H1 (cell line): Measurements from ENCODE around the gene ZNF260. TPM values are rescaled to one million over a fixed set of nuclear protein-coding genes. Genes with fewer than 3 reads are reported as not detected.

ENCODE experiments used
- CTCF ChIA-PET: fragments of 300-600 bp; sonication (Branson Sonifier 250); formaldehyde crosslinking; loops from one replicate; lab custom pipeline; 2021; ENCODE audit not compliant: partially characterized antibody; lab: Charles Lee
- POLR2A ChIA-PET: fragments of 300-600 bp; sonication (Branson Sonifier 250); formaldehyde crosslinking; loops from one replicate; lab custom pipeline; 2021; ENCODE audit warnings: inconsistent platforms; ENCODE audit not compliant: partially characterized antibody; lab: Charles Lee
- DNase-seq, 2 experiments: peaks; one replicate each; pipeline versions ENCODE4 v3.0.0 to v3.0.0-alpha.2; 2010 to 2022; ENCODE audit warnings: low spot score in 2 of 2, low read depth in 1 of 2, mixed read lengths in 1 of 2
- FAIRE-seq: peaks from 2 replicates; lab custom pipeline; 2011; peaks lifted over from hg19 to GRCh38; lab: Jason Lieb, UNC
- H2AFZ ChIP-seq: 2 replicates; pipeline ENCODE4 v1.8.1; 2012; ENCODE audit warnings: low read length, inconsistent platforms
- H2AK5ac ChIP-seq: 2 replicates; pipeline ENCODE4 v1.6.1; 2013; ENCODE audit warnings: low read depth, low read length
- H2BK120ac ChIP-seq: replicated peaks from 2 replicates; pipeline ENCODE3; 2013; ENCODE audit warnings: low read depth, low read length, inconsistent platforms
- H2BK12ac ChIP-seq: 2 replicates; pipeline ENCODE4 v1.6.1; 2013; ENCODE audit warnings: low read depth, low read length
- H2BK15ac ChIP-seq: 2 replicates; pipeline ENCODE4 v1.6.1; 2013; ENCODE audit warnings: low read length
- H2BK20ac ChIP-seq: 2 replicates; pipeline ENCODE4 v1.6.1; 2013; ENCODE audit warnings: low read length
- H2BK5ac ChIP-seq: 2 replicates; pipeline ENCODE4 v1.6.1; 2013; ENCODE audit warnings: low read depth, low read length
- H3K14ac ChIP-seq: 2 replicates; pipeline ENCODE4 v1.6.1; 2013; ENCODE audit warnings: inconsistent platforms; ENCODE audit not compliant: insufficient read length
- H3K18ac ChIP-seq: 2 replicates; pipeline ENCODE4 v1.6.1; 2013; ENCODE audit warnings: low read length; ENCODE audit errors: extremely low read depth
- H3K23ac ChIP-seq: 2 replicates; pipeline ENCODE4 v1.6.1; 2013; ENCODE audit warnings: inconsistent platforms; ENCODE audit not compliant: insufficient read length
- H3K23me2 ChIP-seq: 2 replicates; pipeline ENCODE4 v1.6.1; 2013; ENCODE audit warnings: low read depth, low read length
- H3K27ac ChIP-seq: 2 replicates; pipeline ENCODE4 v1.6.1; 2011; ENCODE audit warnings: low read depth, low read length, inconsistent platforms
- H3K27me3 ChIP-seq, 4 experiments: replicated peaks in 1 of 4; 1 replicate in 1 of 4; 2 replicates in 3 of 4; pipeline versions ENCODE4 v1.6.1 to v1.8.1; 2011 to 2013; ENCODE audit warnings: low read length in 3 of 4, mild to moderate bottlenecking in 3 of 4, inconsistent platforms in 2 of 4, mixed read lengths in 2 of 4, moderate library complexity in 1 of 4; ENCODE audit not compliant: control insufficient read depth in 3 of 4, insufficient read depth in 3 of 4; ENCODE audit errors: extremely low read depth in 1 of 4
- H3K36me3 ChIP-seq, 4 experiments: 2 replicates each; pipeline versions ENCODE4 v1.6.1 to v1.8.1; 2011 to 2013; ENCODE audit warnings: mild to moderate bottlenecking in 4 of 4, low read length in 3 of 4, moderate library complexity in 2 of 4, control low read depth in 1 of 4, inconsistent platforms in 1 of 4; ENCODE audit not compliant: insufficient read depth in 4 of 4, control insufficient read depth in 2 of 4
- H3K4ac ChIP-seq: replicated peaks from 2 replicates; pipeline ENCODE3; 2013; ENCODE audit warnings: low read length, low read depth, mixed read lengths, inconsistent platforms; ENCODE audit not compliant: insufficient read length
- H3K4me1 ChIP-seq, 4 experiments: replicated peaks in 1 of 4; 1 replicate in 1 of 4; 2 replicates in 3 of 4; pipeline versions ENCODE4 v1.6.1 to v1.8.1; 2011 to 2013; ENCODE audit warnings: low read length in 3 of 4, inconsistent platforms in 2 of 4, mixed read lengths in 1 of 4; ENCODE audit not compliant: insufficient read depth in 4 of 4, control insufficient read depth in 3 of 4
- H3K4me2 ChIP-seq, 2 experiments: 2 replicates each; pipeline versions ENCODE4 v1.6.1 to v1.8.1; 2011 to 2013; ENCODE audit warnings: low read depth in 2 of 2, low read length in 2 of 2, control low read depth in 1 of 2, inconsistent platforms in 1 of 2, mild to moderate bottlenecking in 1 of 2; ENCODE audit not compliant: insufficient read depth in 1 of 2
- H3K4me3 ChIP-seq, 4 experiments: fragments of 200-600, 300-600 bp in 1 of 4; sonication (generic), shearing (Covaris generic), sonication (Bioruptor Twin) in 1 of 4; 2 replicates each; pipeline versions ENCODE4 v1.5.1 to v1.8.1; 2011 to 2016; ENCODE audit warnings: low read length in 4 of 4, low read depth in 3 of 4, control low read depth in 2 of 4, inconsistent platforms in 2 of 4, mild to moderate bottlenecking in 2 of 4, mixed read lengths in 1 of 4, moderate library complexity in 1 of 4; ENCODE audit not compliant: insufficient read depth in 2 of 4; ENCODE audit errors: extremely low read depth in 1 of 4
- H3K56ac ChIP-seq: replicated peaks from 2 replicates; pipeline ENCODE3; 2013; ENCODE audit warnings: low read depth, mild to moderate bottlenecking, mixed read lengths, low read length, inconsistent platforms; ENCODE audit not compliant: insufficient read length
- H3K79me1 ChIP-seq: 2 replicates; pipeline ENCODE4 v1.6.1; 2013; ENCODE audit warnings: low read depth, low read length, control low read depth
- H3K79me2 ChIP-seq, 2 experiments: 2 replicates each; pipeline versions ENCODE4 v1.6.1 to v1.8.1; 2012 to 2013; ENCODE audit warnings: low read length in 2 of 2, mild to moderate bottlenecking in 2 of 2, inconsistent platforms in 1 of 2; ENCODE audit not compliant: insufficient read depth in 2 of 2, control insufficient read depth in 1 of 2
- H3K9ac ChIP-seq, 4 experiments: replicated peaks in 1 of 4; 1 replicate in 1 of 4; 2 replicates in 3 of 4; pipeline versions ENCODE4 v1.6.1 to v1.8.1; 2011 to 2013; ENCODE audit warnings: low read depth in 3 of 4, low read length in 3 of 4, control low read depth in 2 of 4, mild to moderate bottlenecking in 2 of 4, moderate library complexity in 2 of 4, inconsistent platforms in 1 of 4; ENCODE audit errors: extremely low read depth in 1 of 4
- H3K9me3 ChIP-seq, 2 experiments: 2 replicates each; pipeline versions ENCODE4 v1.6.1 to v1.8.1; 2012 to 2013; ENCODE audit warnings: mild to moderate bottlenecking in 2 of 2, moderate library complexity in 2 of 2, control low read depth in 1 of 2, inconsistent platforms in 1 of 2, low read depth in 1 of 2, low read length in 1 of 2, mixed read lengths in 1 of 2; ENCODE audit not compliant: insufficient read depth in 2 of 2
- H4K20me1 ChIP-seq, 2 experiments: replicated peaks in 1 of 2; 2 replicates each; pipeline versions ENCODE3 to v1.8.1; 2011 to 2013; ENCODE audit warnings: inconsistent platforms in 2 of 2, low read length in 2 of 2, mild to moderate bottlenecking in 1 of 2; ENCODE audit not compliant: insufficient read depth in 2 of 2, control insufficient read depth in 1 of 2
- H4K5ac ChIP-seq: 2 replicates; pipeline ENCODE4 v1.6.1; 2013; ENCODE audit warnings: low read length, low read depth, mixed read lengths, inconsistent platforms; ENCODE audit not compliant: insufficient read length
- H4K8ac ChIP-seq: 2 replicates; pipeline ENCODE4 v1.8.0; 2013; ENCODE audit warnings: mild to moderate bottlenecking, moderate library complexity, low read length, inconsistent platforms; ENCODE audit not compliant: insufficient read depth; ENCODE audit errors: extremely low read depth
- H4K91ac ChIP-seq: replicated peaks from 2 replicates; pipeline ENCODE3; 2013; ENCODE audit warnings: low read length, mixed read lengths, inconsistent platforms; ENCODE audit not compliant: insufficient read length
- BACH1 ChIP-seq: IDR thresholded peaks from 2 replicates; pipeline ENCODE4 v1.6.1; 2012; ENCODE audit warnings: low read length, improper control_type of control experiment
- CBX8 ChIP-seq: fragments of 300-800, 300-1000 bp; sonication (generic); IDR thresholded peaks from 2 replicates; pipeline ENCODE4 v1.7.1; 2016; ENCODE audit warnings: low read depth, low read length, borderline replicate concordance
- CHD1 ChIP-seq: IDR thresholded peaks from 2 replicates; pipeline ENCODE4 v1.6.1; 2012; ENCODE audit warnings: low read depth, low read length, improper control_type of control experiment
- CTBP2 ChIP-seq: IDR thresholded peaks from 2 replicates; pipeline ENCODE4 v1.7.0; 2011; ENCODE audit warnings: borderline replicate concordance, mild to moderate bottlenecking, moderate library complexity, mixed read lengths, low read length; ENCODE audit not compliant: insufficient read depth, insufficient read length
- EZH2 ChIP-seq: fragments of 200-600 bp; sonication (generic); IDR thresholded peaks from 2 replicates; pipeline ENCODE4 v1.7.1; 2012; ENCODE audit warnings: low read depth, mild to moderate bottlenecking, moderate library complexity, low read length, inconsistent platforms; ENCODE audit not compliant: severe bottlenecking
- GABPA ChIP-seq: IDR thresholded peaks from 2 replicates; pipeline ENCODE4 v1.6.1; 2011; ENCODE audit warnings: mild to moderate bottlenecking, low read length, moderate library complexity, borderline replicate concordance; ENCODE audit not compliant: insufficient read depth
- HDAC6 ChIP-seq: IDR thresholded peaks from one replicate; pipeline ENCODE4 v1.7.1; 2012; ENCODE audit warnings: low read depth, mild to moderate bottlenecking, inconsistent platforms, low read length, moderate library complexity
- JUN ChIP-seq: IDR thresholded peaks from 2 replicates; pipeline ENCODE4 v1.6.1; 2011; ENCODE audit warnings: low read depth, mild to moderate bottlenecking, improper control_type of control experiment, low read length
- JUND ChIP-seq: IDR thresholded peaks from 2 replicates; pipeline ENCODE4 v1.6.1; 2011; ENCODE audit warnings: mild to moderate bottlenecking, improper control_type of control experiment, low read length
- KDM1A ChIP-seq: fragments of 200-600, 300-600 bp; sonication (generic); IDR thresholded peaks from 2 replicates; pipeline ENCODE4 v1.7.1; 2016; ENCODE audit warnings: mild to moderate bottlenecking, low read length, borderline replicate concordance
- MAFK ChIP-seq: IDR thresholded peaks from 2 replicates; pipeline ENCODE4 v1.6.1; 2012; ENCODE audit warnings: low read depth, mild to moderate bottlenecking, improper control_type of control experiment, low read length
- MAX ChIP-seq: IDR thresholded peaks from 2 replicates; pipeline ENCODE4 v1.6.1; 2012; ENCODE audit warnings: inconsistent platforms
- SIN3A ChIP-seq, 2 experiments: IDR thresholded peaks in 1 of 2; conservative IDR thresholded peaks in 1 of 2; 2 replicates each; pipeline ENCODE4 v1.6.1; 2011 to 2012; ENCODE audit warnings: low read length in 2 of 2, improper control_type of control experiment in 1 of 2, low read depth in 1 of 2, mild to moderate bottlenecking in 1 of 2
- SP1 ChIP-seq: IDR thresholded peaks from 2 replicates; pipeline ENCODE4 v1.6.1; 2011; ENCODE audit warnings: low read depth, low read length
- TBP ChIP-seq: IDR thresholded peaks from 2 replicates; pipeline ENCODE4 v1.6.1; 2011; ENCODE audit warnings: low read depth, low read length, improper control_type of control experiment
- WGBS, 2 experiments: shearing (Covaris generic) in 1 of 2; methylation state at CpG; one replicate each; pipeline versions ENCODE4 v1.1.6 to v1.1.7; 2013 to 2015; ENCODE audit warnings: low lambda C conversion rate in 2 of 2, mixed read lengths in 2 of 2, inconsistent platforms in 1 of 2, low coverage in 1 of 2, missing lambda C conversion rate in 1 of 2; ENCODE audit not compliant: insufficient replicate concordance in 2 of 2, insufficient coverage in 1 of 2, insufficient read length in 1 of 2; ENCODE audit errors: extremely low coverage in 1 of 2, missing lambda C conversion rate in 1 of 2; 5-methylcytosine and 5-hydroxymethylcytosine counted together
- polyA plus RNA-seq, 7 experiments: library from polyadenylated mRNA; depleted of rRNA in 3 of 7; stranded (reverse) in 5 of 7; unstranded in 2 of 7; fragments of >200 nt in 5 of 7; fragments of 200-250 nt in 2 of 7; gene quantifications; 1 replicate in 5 of 7; 2 replicates in 1 of 7; 4 replicates in 1 of 7; pipeline versions ENCODE4 v1.2.1 to v1.2.3, GENCODE V29; 2011 to 2013; ENCODE audit warnings: missing spikeins in 2 of 7, mixed read lengths in 2 of 7
- total RNA-seq: library from RNA; stranded (reverse); fragmentation: NEBNext Ultra II Directional; extraction: Animal tissue kit (Norgen Biotek cat#: 25700); gene quantifications from 2 replicates; pipeline ENCODE4 v1.2.1, GENCODE V29; 2021

The ZNF260 gene
- total and polyA plus RNA-seq, 2 of the 8 experiments (the other 6 are each of a cell fraction or from before 2014, with no cell fraction given): 5.5 to 30.7 TPM

- Histone ChIP-seq H2BK120ac (no peak overlapping the region), H3K4me3 (no peak overlapping the region), H3K9ac (no peak overlapping the region), H2BK12ac (no peak overlapping the region), H3K27ac (no peak overlapping the region), H2BK5ac (no peak overlapping the region), H4K5ac (no peak overlapping the region), H4K8ac (no peak overlapping the region), H3K23ac (no peak overlapping the region), H3K4me2 (no peak overlapping the region), H3K9me3 (no peaks in the 10 kb centered on the region), H3K4ac (no peak overlapping the region), H3K56ac (no peak overlapping the region), H3K79me1 (peaks cover 2% of the 10 kb centered on the region; the same call in 1 of the 2 replicates), H2BK15ac (no peak overlapping the region), H3K36me3 (no peaks in the 10 kb centered on the region), H2BK20ac (no peak overlapping the region), H4K91ac (no peak overlapping the region), H3K14ac (no peak overlapping the region), H3K4me1 (no peaks in the 10 kb centered on the region), H3K23me2 (peaks cover under 1% of the 10 kb centered on the region), H4K20me1 (no peaks in the 10 kb centered on the region), H3K18ac (no peak overlapping the region), H2AFZ (no peak overlapping the region), H2AK5ac (no peak overlapping the region), H3K27me3 (no peaks in the 10 kb centered on the region), H3K79me2 (peaks cover 0 to 22% of the 10 kb centered on the region in 2 experiments; a peak in 2 of 4 replicates)
- CTCF ChIA-PET: no interaction called here
- DNase-seq: no peak
- no peak for FAIRE-seq
- POLR2A ChIA-PET: interaction anchor here (0.6 to 1.0 kb wide), 2 partner anchors 10 to 299 kb away, joined by 3 read pairs; no protein-coding TSS in a partner anchor
- 89% methylated on average over 6 of the region's 6 CpGs; no CpG with 5 or more reads in 1 of the 2 experiments for WGBS, 2 experiments
- TF ChIP-seq TBP: no peak
- no peak for TF ChIP-seq BACH1
- TF ChIP-seq HDAC6: no peak
- no peak for TF ChIP-seq SP1
- no peak for TF ChIP-seq MAFK
- no peak for TF ChIP-seq CTBP2
- TF ChIP-seq EZH2: no peak
- TF ChIP-seq MAX: no peak
- TF ChIP-seq SIN3A (conservative IDR thresholded peaks at IDR 0.05 in 1 of 2, IDR thresholded peaks at IDR 0.05 in 1 of 2; ENCODE audit: low read depth in 1 of 2, low read length in 2 of 2): no peak
- TF ChIP-seq JUN: no peak
- no peak for TF ChIP-seq JUND
- TF ChIP-seq CHD1: no peak
- no peak for TF ChIP-seq GABPA
- no peak for TF ChIP-seq CBX8
- no peak for TF ChIP-seq KDM1A
Measured at GRCh38 chr19:36483653-36484052, 44.4 kb downstream of the ZNF260 start.
